Suprapubic skin (tissue), 4 donors: ENCODE results near the gene EMX1. TPM values are rescaled to one million over a fixed set of nuclear protein-coding genes. Genes with fewer than 3 reads are reported as not detected.

Experiments
- DNase-seq, 2 donors: peaks; one replicate each; pipeline ENCODE4 v3.0.0-alpha.2; 2019; ENCODE audit warnings: low spot score in 2 of 2
- H3K27ac ChIP-seq: fragments of 200-600 bp; sonication (generic); one replicate; pipeline ENCODE4 v1.5.1; 2019
- H3K27me3 ChIP-seq: fragments of 200-600 bp; sonication (generic); one replicate; pipeline ENCODE4 v1.5.1; 2019
- H3K36me3 ChIP-seq: fragments of 200-600 bp; sonication (generic); one replicate; pipeline ENCODE4 v1.5.1; 2019
- H3K4me1 ChIP-seq: fragments of 200-600 bp; sonication (generic); one replicate; pipeline ENCODE4 v1.5.1; 2019
- H3K4me3 ChIP-seq: fragments of 200-600 bp; sonication (generic); one replicate; pipeline ENCODE4 v1.5.1; 2019; ENCODE audit warnings: mild to moderate bottlenecking
- H3K9me3 ChIP-seq: fragments of 200-600 bp; sonication (generic); one replicate; pipeline ENCODE4 v1.5.1; 2019
- CTCF ChIP-seq, 2 donors: fragments of 200-600 bp in 1 of 2; fragments of 450-650 bp in 1 of 2; sonication (generic) in 1 of 2; IDR thresholded peaks; one replicate each; pipeline ENCODE4 v1.5.1; 2016 to 2019; ENCODE audit warnings: antibody characterized with exemption in 2 of 2, mild to moderate bottlenecking in 1 of 2, moderate library complexity in 1 of 2
- EP300 ChIP-seq: sonication (generic); formaldehyde crosslinking; IDR thresholded peaks from one replicate; pipeline ENCODE4 v1.6.1; 2017; ENCODE audit warnings: antibody characterized with exemption
- POLR2A ChIP-seq, 2 donors: fragments of 450-650 bp; IDR thresholded peaks; one replicate each; pipeline ENCODE4 v1.6.1; 2017; ENCODE audit warnings: antibody characterized with exemption in 2 of 2, mild to moderate bottlenecking in 2 of 2, moderate library complexity in 2 of 2
- POLR2AphosphoS5 ChIP-seq, 3 donors: sonication (generic); formaldehyde crosslinking; IDR thresholded peaks; one replicate each; pipeline ENCODE4 v1.6.1; 2017; ENCODE audit warnings: antibody characterized with exemption in 3 of 3
- WGBS: methylation state at CpG from one replicate; pipeline ENCODE4 v1.1.5; 2018; 5-methylcytosine and 5-hydroxymethylcytosine counted together
- total RNA-seq, 4 donors: library from RNA; depleted of rRNA; stranded (reverse); fragments of >200 nt; gene quantifications; one replicate each; pipeline ENCODE4 v1.1.0, GENCODE V29; 2016

The EMX1 gene
- total RNA-seq, 4 donors from 2014 or later, result not detected

GRCh38 chr2:72984172-72984671 is 66.9 kb downstream of the EMX1 start:
- Histone ChIP-seq H3K27ac (no peak overlapping the region), H3K27me3 (no peaks in the 10 kb centered on the region), H3K9me3 (no peaks in the 10 kb centered on the region), H3K36me3 (peaks cover 7% of the 10 kb centered on the region), H3K4me1 (no peaks in the 10 kb centered on the region), H3K4me3 (no peak overlapping the region)
- no peak for DNase-seq
- TF ChIP-seq EP300 (no peak), CTCF (IDR thresholded peaks at IDR 0.05) (no peak), POLR2A (IDR thresholded peaks at IDR 0.05) (no peak), POLR2AphosphoS5 (IDR thresholded peaks at IDR 0.05) (no peak)
- WGBS, result 87% methylated on average over 6 of the region's 7 CpGs

Other genes starting within 250 kb of the EMX1 start
- 100 to 1,000 TPM in 1 of 4 donors, 10 to 100 TPM in 3; 54.0 to 121 (median 78.7) TPM for gene EXOC6B, start 91.5 kb upstream of the EMX1 start, total RNA-seq
- gene SPR, start 30.1 kb upstream of the EMX1 start, total RNA-seq, result 10 to 100 TPM; 11.9 to 14.2 (median 14.1) TPM
- gene SFXN5, start 154.2 kb downstream of the EMX1 start, total RNA-seq, result 10 to 100 TPM; 11.9 to 25.7 (median 18.8) TPM
- 10 to 100 TPM; 24.9 to 39.5 (median 29.1) TPM for gene RAB11FIP5, start 195.4 kb downstream of the EMX1 start, total RNA-seq